Mammary epithelial cell (primary cell): Measurements from ENCODE around the gene TBC1D24.

Experiments
- CTCF ChIP-seq, 2 donors: IDR thresholded peaks in 1 of 2; conservative IDR thresholded peaks in 1 of 2; 2 replicates each; pipeline ENCODE4 v1.5.1; 2011 to 2012; ENCODE audit warnings: inconsistent platforms in 2 of 2, low read length in 2 of 2, mild to moderate bottlenecking in 2 of 2, control low read depth in 1 of 2, low read depth in 1 of 2; ENCODE audit not compliant: insufficient read depth in 1 of 2; ENCODE audit errors: extremely low read depth in 1 of 2
- EZH2 ChIP-seq: IDR thresholded peaks from 2 replicates; pipeline ENCODE4 v1.6.1; 2012; ENCODE audit warnings: low read length, inconsistent platforms, borderline replicate concordance

- no peak for TF ChIP-seq CTCF (conservative IDR thresholded peaks at IDR 0.05 in 1 of 2, IDR thresholded peaks at IDR 0.05 in 1 of 2; ENCODE audit: extremely low read depth in 1 of 2, insufficient read depth in 1 of 2, low read depth in 1 of 2, low read length in 2 of 2)
- no peak for TF ChIP-seq EZH2
Observed at GRCh38 chr16:2528161-2529060, 53.5 kb downstream of the TBC1D24 start.
